ENCODE results near the gene GLS2.
A peak's percentile ranks its signal among the peaks of the same experiment; 100 is the strongest.
"Not testable (repeated sequence)": the region's sequence is repeated elsewhere in the genome, so short reads cannot be mapped to it uniquely, and the experiment has no call there.

Gene GLS2

GRCh38 chr12:56490360-56490759 lies 2.4 kb upstream of the GLS2 start:
- DNase-seq = no peak

- peak; percentile 32 for DNase-seq
Measured at GRCh38 chr12:56487448-56488040, 417 bp downstream of the GLS2 start.

GRCh38 chr12:56486694-56487093 lies 1.3 kb downstream of the GLS2 start:
- DNase-seq = no peak

DNA sequence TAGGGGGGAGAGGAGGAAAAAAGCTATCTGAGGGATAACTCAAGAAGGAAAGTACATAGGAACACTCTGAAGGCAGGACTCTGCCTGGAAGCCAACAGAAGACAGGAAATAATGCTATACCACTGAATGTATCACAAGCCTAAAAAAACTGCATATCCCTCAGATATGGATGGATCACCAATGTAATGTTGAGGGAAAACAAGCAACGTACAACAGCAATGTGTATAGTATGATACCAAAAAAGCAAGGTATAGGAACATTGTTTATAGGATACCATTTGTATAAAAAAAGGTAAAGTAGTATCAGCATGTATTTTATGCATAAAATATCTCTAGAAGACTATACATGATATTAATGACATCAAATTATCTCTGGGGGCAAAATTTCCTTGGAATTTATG lies 3.4 kb downstream of the GLS2 start:
- DNase-seq = no peak

GRCh38 chr12:56479625-56480024 lies 8.3 kb downstream of the GLS2 start:
- no peak for DNase-seq

- DNase-seq = no peak
Measured at GRCh38 chr12:56477521-56478225, 10.3 kb downstream of the GLS2 start.

- DNase-seq = no peak
Measured at GRCh38 chr12:56476972-56477432, 11.0 kb downstream of the GLS2 start.

GRCh38 chr12:56476143-56476542 lies 11.8 kb downstream of the GLS2 start:
- no peak for DNase-seq

GRCh38 chr12:56474389-56474788 lies 13.6 kb downstream of the GLS2 start:
- DNase-seq = no peak

- no peak for DNase-seq
Measured at GRCh38 chr12:56469007-56469930, 18.7 kb downstream of the GLS2 start.

- peak; percentile 94 for DNase-seq
Measured at GRCh38 chr12:56468216-56469006, 19.6 kb downstream of the GLS2 start, which contains the start of gene SPRYD4. TSS of gene SPRYD4 (plus strand) at chr12:56468578. CDS start at chr12:56468592, 14 bp downstream.

GRCh38 chr12:56462565-56462964 lies 25.4 kb downstream of the GLS2 start:
- DNase-seq = no peak

DNA sequence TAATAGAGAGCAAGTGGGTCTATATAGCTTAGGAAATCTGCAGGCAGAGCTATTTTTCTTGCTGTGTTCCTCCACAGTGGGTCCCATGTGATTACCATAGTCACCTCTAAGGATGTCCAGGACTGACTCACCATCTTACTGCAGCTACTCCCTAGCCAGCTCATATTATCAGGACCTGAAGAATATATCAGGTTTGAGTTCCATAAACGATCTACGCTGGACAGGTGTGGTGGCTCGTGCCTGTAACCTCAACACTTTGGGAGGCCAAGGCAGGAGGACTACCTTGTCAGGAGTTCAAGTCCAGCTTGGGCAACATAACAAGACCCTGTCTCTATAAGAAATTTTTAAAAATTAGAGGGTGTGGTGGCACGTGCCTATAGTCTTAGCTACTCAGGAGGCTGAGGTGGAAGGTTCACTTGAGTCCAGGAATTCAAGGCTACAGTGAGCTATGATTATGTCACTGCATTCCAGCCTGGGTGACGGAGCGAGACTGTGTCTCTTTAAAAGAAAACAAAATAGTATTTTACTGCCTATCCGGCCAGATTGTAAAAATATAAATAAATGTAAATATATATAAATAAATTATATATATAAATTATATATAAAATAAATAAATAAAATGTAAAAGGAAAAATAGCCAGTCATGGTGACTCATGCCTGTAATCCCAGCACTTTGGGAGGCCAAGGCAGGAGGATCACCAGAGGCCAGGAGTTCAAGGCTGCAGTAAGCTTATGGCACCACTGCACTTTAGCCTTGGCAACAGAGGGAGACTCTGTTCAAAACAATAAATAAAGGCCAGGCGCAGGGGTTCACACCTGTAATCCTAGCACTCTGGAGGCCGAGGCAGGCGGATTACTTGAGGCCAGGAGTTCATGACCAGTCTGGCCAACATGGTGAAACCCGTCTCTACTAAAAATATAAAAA lies 26.5 kb downstream of the GLS2 start:
- DNase-seq = no peak

DNA sequence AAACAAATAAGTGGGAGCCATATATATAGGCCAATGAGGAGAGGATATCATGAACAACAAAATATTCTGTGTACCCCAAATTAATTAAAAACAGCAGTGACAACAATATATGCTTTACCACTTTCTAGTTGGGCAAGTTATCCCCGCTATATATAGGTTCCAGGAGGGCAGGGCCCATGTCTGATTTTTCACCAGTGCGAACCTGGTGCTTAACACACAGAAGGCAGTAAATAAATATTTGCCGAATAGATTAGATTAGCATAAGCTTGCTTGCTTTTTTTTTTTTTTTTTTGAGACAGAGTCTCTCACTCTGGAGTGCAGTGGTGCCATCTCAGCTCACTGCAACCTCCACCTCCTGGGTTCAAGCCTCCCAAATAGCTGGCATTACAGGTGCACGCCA lies 30.1 kb downstream of the GLS2 start:
- no peak for DNase-seq

GRCh38 chr12:56454557-56454956 lies 33.4 kb downstream of the GLS2 start, which contains the start of gene MIP:
TSS of gene MIP (minus strand) at chr12:56454657. CDS start at chr12:56454613, 44 bp downstream.
- DNase-seq = no peak

GRCh38 chr12:56451147-56451546 lies 36.8 kb downstream of the GLS2 start:
- DNase-seq = no peak

DNA sequence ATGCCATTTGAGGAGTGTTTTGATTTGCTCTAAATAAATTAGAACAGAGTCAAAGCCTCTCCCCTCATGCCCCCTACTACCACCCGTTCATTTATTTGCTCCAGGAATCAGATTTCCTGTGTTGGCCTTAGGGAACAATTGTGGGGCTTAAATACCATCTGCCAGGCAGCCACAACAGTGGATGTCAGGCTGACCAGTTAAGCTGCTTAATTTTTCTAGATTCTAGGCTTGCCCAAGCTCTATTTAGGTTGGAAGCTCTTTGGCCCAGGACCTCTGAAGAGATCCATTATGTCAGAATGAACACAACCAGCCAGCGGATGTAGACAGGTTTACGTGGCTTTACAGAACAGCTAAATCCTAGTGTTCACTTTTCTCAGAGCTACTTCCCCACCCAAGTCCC lies 37.7 kb downstream of the GLS2 start:
- no peak for DNase-seq

DNA sequence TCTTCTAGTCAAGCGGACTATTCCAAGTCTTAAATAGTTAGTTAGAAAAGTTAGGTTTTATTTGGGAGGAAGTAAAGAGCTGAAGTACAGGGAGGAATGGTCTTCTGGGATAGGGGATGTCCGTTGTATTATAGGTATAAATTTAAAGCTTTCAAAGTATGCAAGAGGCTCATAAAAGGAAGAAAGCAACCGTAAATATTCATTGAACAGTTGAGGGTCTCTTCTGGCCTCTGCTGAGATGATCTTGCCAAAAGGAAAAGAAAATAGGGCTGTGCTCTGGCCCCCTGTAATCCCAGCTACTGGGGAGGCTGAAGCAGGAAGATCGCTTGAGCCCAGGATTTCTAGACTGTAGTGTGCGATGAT lies 38.4 kb downstream of the GLS2 start:
- DNase-seq = no peak

GRCh38 chr12:56448860-56449621 lies 38.9 kb downstream of the GLS2 start, which contains the start of gene TIMELESS:
TSS of gene TIMELESS (minus strand) at chr12:56449426. CDS start at chr12:56434170, 15,256 bp downstream.
- peak; percentile 79 for DNase-seq

- DNase-seq = not testable (repeated sequence)
Measured at GRCh38 chr12:56443208-56443607, 44.8 kb downstream of the GLS2 start.
